IMR-90 (cell line): ENCODE measurements around the gene NADK2. TPM values are rescaled to one million over a fixed set of nuclear protein-coding genes. Genes with fewer than 3 reads are reported as not detected.

ENCODE experiments used
- ATAC-seq: fragments of 200-7000 bp; cut with Tn5 transposase; 2 replicates; pipeline ENCODE4 v1.9.1; 2020; ENCODE audit warnings: low read depth, mild to moderate bottlenecking, moderate library complexity
- BruUV-seq: library from RNA; stranded (reverse); fragments of 400-500 nt; replicated peaks from 2 replicates; lab custom pipeline; 2021; lab: Mats Ljungman, UMichigan
- CTCF ChIA-PET: fragments of 300-600 bp; formaldehyde crosslinking; extraction: SDS; loops from one replicate; lab custom pipeline; 2021; ENCODE audit warnings: antibody characterized with exemption; lab: Yijun Ruan, JAX
- POLR2A ChIA-PET: fragments of 300-600 bp; sonication (Branson Sonifier 250); formaldehyde crosslinking; loops from one replicate; lab custom pipeline; 2022; ENCODE audit warnings: antibody characterized with exemption; ENCODE audit not compliant: unreplicated experiment; lab: Charles Lee
- DNase-seq: peaks from one replicate; pipeline ENCODE4 v3.0.0; 2013
- H2AFZ ChIP-seq: replicated peaks from 2 replicates; pipeline ENCODE3; 2013; ENCODE audit warnings: low read length, mild to moderate bottlenecking; ENCODE audit not compliant: poor library complexity
- H2AK5ac ChIP-seq: 2 replicates; pipeline ENCODE4 v1.6.1; 2013; ENCODE audit warnings: low read depth, low read length, inconsistent platforms
- H2AK9ac ChIP-seq: replicated peaks from 2 replicates; pipeline ENCODE3; 2013; ENCODE audit warnings: mild to moderate bottlenecking, low read depth, low read length, moderate library complexity; ENCODE audit not compliant: poor library complexity
- H2BK120ac ChIP-seq: 2 replicates; pipeline ENCODE4 v1.6.1; 2013; ENCODE audit warnings: low read depth, low read length, inconsistent platforms
- H2BK15ac ChIP-seq: 3 replicates; pipeline ENCODE4 v1.6.1; 2013; ENCODE audit warnings: low read depth, low read length, inconsistent platforms
- H2BK20ac ChIP-seq: 2 replicates; pipeline ENCODE4 v1.6.1; 2013; ENCODE audit warnings: low read depth, mild to moderate bottlenecking, inconsistent platforms, low read length, moderate library complexity
- H2BK5ac ChIP-seq: 2 replicates; pipeline ENCODE4 v1.6.1; 2013; ENCODE audit warnings: mild to moderate bottlenecking, low read depth, low read length, inconsistent platforms; ENCODE audit not compliant: poor library complexity, severe bottlenecking
- H3K14ac ChIP-seq: replicated peaks from 2 replicates; pipeline ENCODE4 v1.6.1; 2013; ENCODE audit warnings: low read depth, low read length, inconsistent platforms
- H3K18ac ChIP-seq: 2 replicates; pipeline ENCODE4 v1.6.1; 2013; ENCODE audit warnings: low read depth, low read length, control low read depth
- H3K23ac ChIP-seq: 2 replicates; pipeline ENCODE4 v1.6.1; 2013; ENCODE audit warnings: low read depth, low read length, inconsistent platforms
- H3K27ac ChIP-seq: 2 replicates; pipeline ENCODE4 v1.5.1; 2013; ENCODE audit warnings: mild to moderate bottlenecking, control low read depth, low read length; ENCODE audit not compliant: insufficient read depth
- H3K27me3 ChIP-seq: 2 replicates; pipeline ENCODE4 v1.6.1; 2013; ENCODE audit warnings: low read length; ENCODE audit not compliant: control insufficient read depth, insufficient read depth
- H3K36me3 ChIP-seq: 2 replicates; pipeline ENCODE4 v1.6.1; 2013; ENCODE audit warnings: low read length, mixed read lengths; ENCODE audit not compliant: control insufficient read depth, insufficient read depth
- H3K4ac ChIP-seq: 2 replicates; pipeline ENCODE4 v1.6.1; 2013; ENCODE audit warnings: low read depth, low read length, inconsistent platforms
- H3K4me1 ChIP-seq: 2 replicates; pipeline ENCODE4 v1.6.1; 2013; ENCODE audit warnings: low read length, mixed read lengths; ENCODE audit not compliant: control insufficient read depth, insufficient read depth
- H3K4me2 ChIP-seq: 2 replicates; pipeline ENCODE4 v1.6.1; 2013; ENCODE audit warnings: low read depth, mild to moderate bottlenecking, control low read depth, low read length, moderate library complexity
- H3K4me3 ChIP-seq: 2 replicates; pipeline ENCODE4 v1.5.1; 2013; ENCODE audit warnings: low read depth, mild to moderate bottlenecking, control low read depth, low read length, moderate library complexity; ENCODE audit not compliant: insufficient read depth
- H3K56ac ChIP-seq: 2 replicates; pipeline ENCODE4 v1.6.1; 2013; ENCODE audit warnings: low read length, inconsistent platforms; ENCODE audit not compliant: insufficient read depth; ENCODE audit errors: extremely low read depth
- H3K79me1 ChIP-seq, 2 experiments: 2 replicates each; pipeline ENCODE4 v1.6.1; 2013; ENCODE audit warnings: low read length in 2 of 2, inconsistent platforms in 1 of 2, low read depth in 1 of 2
- H3K9ac ChIP-seq: 2 replicates; pipeline ENCODE4 v1.6.1; 2013; ENCODE audit warnings: low read depth, low read length, control low read depth
- H3K9me1 ChIP-seq: 2 replicates; pipeline ENCODE4 v1.6.1; 2013; ENCODE audit warnings: low read length, inconsistent platforms; ENCODE audit not compliant: insufficient read depth
- H3K9me3 ChIP-seq: 2 replicates; pipeline ENCODE4 v1.6.1; 2013; ENCODE audit warnings: low read length; ENCODE audit not compliant: control insufficient read depth, insufficient read depth
- H4K20me1 ChIP-seq: 2 replicates; pipeline ENCODE4 v1.6.1; 2013; ENCODE audit warnings: low read length, inconsistent platforms; ENCODE audit not compliant: insufficient read depth
- H4K5ac ChIP-seq: 2 replicates; pipeline ENCODE4 v1.6.1; 2013; ENCODE audit warnings: mild to moderate bottlenecking, low read depth, low read length, control low read depth
- H4K8ac ChIP-seq, 2 experiments: 2 replicates each; pipeline ENCODE4 v1.6.1; 2013; ENCODE audit warnings: low read depth in 2 of 2, low read length in 2 of 2, control low read depth in 1 of 2, inconsistent platforms in 1 of 2
- H4K91ac ChIP-seq: 2 replicates; pipeline ENCODE4 v1.6.1; 2013; ENCODE audit warnings: low read depth, low read length, inconsistent platforms; ENCODE audit not compliant: insufficient read depth
- BHLHE40 ChIP-seq: fragments of 150-350 bp; IDR thresholded peaks from 2 replicates; pipeline ENCODE4 v1.6.1; 2016; ENCODE audit warnings: mild to moderate bottlenecking, low read depth, low read length
- CEBPB ChIP-seq: IDR thresholded peaks from 2 replicates; pipeline ENCODE4 v1.6.1; 2012; ENCODE audit warnings: low read depth, low read length, improper control_type of control experiment
- CHD1 ChIP-seq: IDR thresholded peaks from 2 replicates; pipeline ENCODE4 v1.6.1; 2012; ENCODE audit warnings: low read depth, low read length, improper control_type of control experiment
- FOS ChIP-seq: fragments of 150-350 bp; IDR thresholded peaks from 2 replicates; pipeline ENCODE4 v1.6.1; 2016; ENCODE audit warnings: low read depth, low read length
- MAFK ChIP-seq: IDR thresholded peaks from 2 replicates; pipeline ENCODE4 v1.6.1; 2012; ENCODE audit warnings: low read depth, low read length, improper control_type of control experiment
- MAZ ChIP-seq: IDR thresholded peaks from 2 replicates; pipeline ENCODE4 v1.6.1; 2012; ENCODE audit warnings: low read depth, mild to moderate bottlenecking, low read length, improper control_type of control experiment, moderate library complexity, borderline replicate concordance
- MXI1 ChIP-seq: IDR thresholded peaks from 2 replicates; pipeline ENCODE4 v1.6.1; 2012; ENCODE audit warnings: low read depth, mild to moderate bottlenecking, low read length, moderate library complexity, borderline replicate concordance
- NFE2L2 ChIP-seq: fragments of 150-350 bp; IDR thresholded peaks from 2 replicates; pipeline ENCODE4 v1.6.1; 2016; ENCODE audit warnings: low read depth, mild to moderate bottlenecking, low read length
- POLR2A ChIP-seq: IDR thresholded peaks from 2 replicates; pipeline ENCODE4 v1.6.1; 2012; ENCODE audit warnings: mild to moderate bottlenecking, low read depth, low read length
- RAD21 ChIP-seq: IDR thresholded peaks from 2 replicates; pipeline ENCODE4 v1.6.1; 2012; ENCODE audit warnings: low read length, improper control_type of control experiment
- RCOR1 ChIP-seq: IDR thresholded peaks from 2 replicates; pipeline ENCODE4 v1.6.1; 2012; ENCODE audit warnings: mild to moderate bottlenecking, low read length, improper control_type of control experiment; ENCODE audit not compliant: insufficient replicate concordance
- RFX5 ChIP-seq: IDR thresholded peaks from 2 replicates; pipeline ENCODE4 v1.8.0; 2012; ENCODE audit warnings: low read depth, mild to moderate bottlenecking, low read length, moderate library complexity
- SMC3 ChIP-seq: fragments of 150-350 bp; IDR thresholded peaks from 2 replicates; pipeline ENCODE4 v1.6.1; 2016; ENCODE audit warnings: low read depth, mild to moderate bottlenecking, antibody characterized with exemption, low read length, moderate library complexity
- WGBS, 2 experiments: methylation state at CpG; one replicate each; pipeline versions ENCODE4 v1.1.5 to v1.1.7; 2013; ENCODE audit warnings: missing lambda C conversion rate in 2 of 2; ENCODE audit not compliant: insufficient read length in 1 of 2; ENCODE audit errors: extremely low coverage in 2 of 2; 5-methylcytosine and 5-hydroxymethylcytosine counted together
- dilution Hi-C: fragments of 300-500 bp; cut with HindIII; formaldehyde crosslinking; loops from one replicate; pipeline ENCODE4 v1.14.3; 2018; ENCODE audit warnings: low sequenced_read_pairs; ENCODE audit not compliant: unreplicated experiment
- in situ Hi-C: fragments of 300-500 bp; cut with MboI; formaldehyde crosslinking; loops from 3 replicates; pipeline ENCODE4 v1.14.3; 2019; ENCODE audit warnings: low sequenced_read_pairs, inconsistent platforms, mixed read lengths
- intact Hi-C: fragments of 100-400 bp; cut with micrococcal nuclease; formaldehyde crosslinking; loops from 2 replicates; pipeline ENCODE4 v1.10.0; 2022
- polyA plus RNA-seq, 3 experiments: library from polyadenylated mRNA; depleted of rRNA; stranded (reverse); fragments of >200 nt; gene quantifications; 2 replicates each; pipeline ENCODE4 v1.2.3, GENCODE V29; 2012; ENCODE audit warnings: low replicate concordance in 1 of 3
- total RNA-seq: library from RNA; depleted of rRNA; stranded (reverse); fragments of >200 nt; gene quantifications from 2 replicates; pipeline ENCODE4 v1.2.3, GENCODE V29; 2012
- TF ChIP-seq, protein P1 (sequence below): conservative IDR thresholded peaks from 2 replicates; pipeline ENCODE4 v1.5.1; 2012; ENCODE audit warnings: mild to moderate bottlenecking, low read depth, low read length, improper control_type of control experiment
- TF ChIP-seq, protein P2 (sequence below): fragments of 150-350 bp; IDR thresholded peaks from 2 replicates; pipeline ENCODE4 v1.6.1; 2016; ENCODE audit warnings: low read depth, mild to moderate bottlenecking, low read length, moderate library complexity, borderline replicate concordance
- TF ChIP-seq, protein P3 (sequence below): fragments of 150-350 bp; IDR thresholded peaks from 2 replicates; pipeline ENCODE4 v1.6.1; 2017; ENCODE audit warnings: mild to moderate bottlenecking, antibody characterized with exemption, low read length, low read depth

The NADK2 gene
- total and polyA plus RNA-seq, 2 of the 4 experiments (the other 2 are of a cell fraction), result 7.4 to 17.4 TPM

DNA sequence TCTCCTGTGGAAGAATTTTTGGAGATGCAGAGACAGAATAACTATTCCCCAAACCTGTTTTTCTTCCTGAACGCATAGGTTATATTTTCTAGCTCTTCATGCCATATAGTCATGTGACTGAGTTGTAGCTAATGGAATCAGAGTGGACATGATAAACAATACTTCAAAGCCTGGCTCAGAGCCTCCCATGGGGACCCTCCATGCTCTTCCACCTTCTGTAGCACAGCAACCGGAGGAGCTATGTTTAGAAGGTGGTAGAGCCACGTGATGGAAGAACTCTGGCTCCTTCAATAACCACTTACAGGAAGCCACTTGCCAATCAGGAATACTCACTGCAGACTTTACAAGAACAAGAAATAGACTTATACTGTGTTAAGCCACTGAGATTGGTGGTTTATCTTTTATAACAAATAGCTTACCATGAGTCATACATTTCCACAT, 39.2 kb downstream of the NADK2 start:
- H4K20me1 ChIP-seq, result no peaks in the 10 kb centered on the region
- H3K23ac ChIP-seq, result no peak overlapping the region
- H3K27me3 ChIP-seq, result no peaks in the 10 kb centered on the region
- H3K4me1 ChIP-seq, result peaks cover 2% of the 10 kb centered on the region
- H3K9me1 ChIP-seq, result no peaks in the 10 kb centered on the region
- DNase-seq (peak; percentile 54), ATAC-seq (peak; percentile 80)
- ChIA-PET POLR2A (no interaction called here), CTCF (interaction anchor here (0.9 to 1.6 kb wide), 2 partner anchors 24 to 123 kb away, joined by 4 read pairs; no protein-coding TSS in a partner anchor)
- H3K4me2 ChIP-seq, result no peak overlapping the region
- H3K79me1 ChIP-seq, result no peaks in the 10 kb centered on the region
- H2AFZ ChIP-seq, result no peak overlapping the region
- BruUV-seq, result no TSS peak
- peaks cover 6% of the 10 kb centered on the region; the same call in 1 of the 2 replicates for H3K36me3 ChIP-seq
- H4K5ac ChIP-seq, result no peak overlapping the region
- no peaks in the 10 kb centered on the region for H3K9me3 ChIP-seq
- H3K56ac ChIP-seq, result no peak overlapping the region
- H3K27ac ChIP-seq, result no peak overlapping the region
- H3K14ac ChIP-seq, result no peak overlapping the region
- no peak overlapping the region for H3K9ac ChIP-seq
- intact Hi-C loops (loop anchor here (2.0 kb wide), 1 partner anchor 36 kb away; no protein-coding TSS in a partner anchor), dilution Hi-C loops (no loop called here), in situ Hi-C loops (no loop called here)
- H4K8ac ChIP-seq, result no peak overlapping the region
- no peak overlapping the region for H2BK20ac ChIP-seq
- H2BK120ac ChIP-seq, result no peak overlapping the region
- H3K4ac ChIP-seq, result no peak overlapping the region
- H3K4me3 ChIP-seq, result no peak overlapping the region
- no peak overlapping the region for H2AK9ac ChIP-seq
- H2AK5ac ChIP-seq, result no peak overlapping the region
- WGBS, 2 experiments, result no CpG with 5 or more reads among the region's 3 CpGs
- H4K91ac ChIP-seq, result no peak overlapping the region
- no peak overlapping the region for H3K18ac ChIP-seq
- H2BK5ac ChIP-seq, result no peak overlapping the region
- TF ChIP-seq MXI1 (no peak), CEBPB (no peak), BHLHE40 (no peak), CHD1 (no peak), RCOR1 (no peak), SMC3 (no peak), RFX5 (no peak), RAD21 (no peak), MAFK (no peak), MAZ (no peak), POLR2A (no peak), NFE2L2 (no peak), FOS (no peak)
- TF ChIP-seq, protein P1, sequence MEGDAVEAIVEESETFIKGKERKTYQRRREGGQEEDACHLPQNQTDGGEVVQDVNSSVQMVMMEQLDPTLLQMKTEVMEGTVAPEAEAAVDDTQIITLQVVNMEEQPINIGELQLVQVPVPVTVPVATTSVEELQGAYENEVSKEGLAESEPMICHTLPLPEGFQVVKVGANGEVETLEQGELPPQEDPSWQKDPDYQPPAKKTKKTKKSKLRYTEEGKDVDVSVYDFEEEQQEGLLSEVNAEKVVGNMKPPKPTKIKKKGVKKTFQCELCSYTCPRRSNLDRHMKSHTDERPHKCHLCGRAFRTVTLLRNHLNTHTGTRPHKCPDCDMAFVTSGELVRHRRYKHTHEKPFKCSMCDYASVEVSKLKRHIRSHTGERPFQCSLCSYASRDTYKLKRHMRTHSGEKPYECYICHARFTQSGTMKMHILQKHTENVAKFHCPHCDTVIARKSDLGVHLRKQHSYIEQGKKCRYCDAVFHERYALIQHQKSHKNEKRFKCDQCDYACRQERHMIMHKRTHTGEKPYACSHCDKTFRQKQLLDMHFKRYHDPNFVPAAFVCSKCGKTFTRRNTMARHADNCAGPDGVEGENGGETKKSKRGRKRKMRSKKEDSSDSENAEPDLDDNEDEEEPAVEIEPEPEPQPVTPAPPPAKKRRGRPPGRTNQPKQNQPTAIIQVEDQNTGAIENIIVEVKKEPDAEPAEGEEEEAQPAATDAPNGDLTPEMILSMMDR, result no peak
- TF ChIP-seq, protein P2, sequence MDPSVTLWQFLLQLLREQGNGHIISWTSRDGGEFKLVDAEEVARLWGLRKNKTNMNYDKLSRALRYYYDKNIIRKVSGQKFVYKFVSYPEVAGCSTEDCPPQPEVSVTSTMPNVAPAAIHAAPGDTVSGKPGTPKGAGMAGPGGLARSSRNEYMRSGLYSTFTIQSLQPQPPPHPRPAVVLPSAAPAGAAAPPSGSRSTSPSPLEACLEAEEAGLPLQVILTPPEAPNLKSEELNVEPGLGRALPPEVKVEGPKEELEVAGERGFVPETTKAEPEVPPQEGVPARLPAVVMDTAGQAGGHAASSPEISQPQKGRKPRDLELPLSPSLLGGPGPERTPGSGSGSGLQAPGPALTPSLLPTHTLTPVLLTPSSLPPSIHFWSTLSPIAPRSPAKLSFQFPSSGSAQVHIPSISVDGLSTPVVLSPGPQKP, result no peak
- TF ChIP-seq, protein P3, sequence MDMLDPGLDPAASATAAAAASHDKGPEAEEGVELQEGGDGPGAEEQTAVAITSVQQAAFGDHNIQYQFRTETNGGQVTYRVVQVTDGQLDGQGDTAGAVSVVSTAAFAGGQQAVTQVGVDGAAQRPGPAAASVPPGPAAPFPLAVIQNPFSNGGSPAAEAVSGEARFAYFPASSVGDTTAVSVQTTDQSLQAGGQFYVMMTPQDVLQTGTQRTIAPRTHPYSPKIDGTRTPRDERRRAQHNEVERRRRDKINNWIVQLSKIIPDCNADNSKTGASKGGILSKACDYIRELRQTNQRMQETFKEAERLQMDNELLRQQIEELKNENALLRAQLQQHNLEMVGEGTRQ, result no peak
- H2BK15ac ChIP-seq, result no peak overlapping the region
